Renal cortex interstitium (tissue), 11 donors: ENCODE measurements around the gene CHAF1A. TPM values are rescaled to one million over a fixed set of nuclear protein-coding genes. Genes with fewer than 3 reads are reported as not detected.

Source experiments
- DNase-seq, 11 donors: peaks; one replicate each; pipeline ENCODE4 v3.0.0-alpha.2; 2013; ENCODE audit warnings: low read depth in 9 of 11, low spot score in 4 of 11; ENCODE audit errors: extremely low read depth in 1 of 11
- polyA plus RNA-seq, 3 donors: library from polyadenylated mRNA; unstranded; fragments of 120-200 nt; gene quantifications; one replicate each; pipeline ENCODE4 v1.2.1, GENCODE V29; 2013; ENCODE audit not compliant: insufficient read length in 3 of 3

Gene CHAF1A
- polyA plus RNA-seq, 3 donors = 20.5 to 27.9 (median 24.2) TPM

GRCh38 chr19:4396949-4397783, 5.3 kb upstream of the CHAF1A start:
- DNase-seq = no peak

GRCh38 chr19:4399812-4400134, 2.7 kb upstream of the CHAF1A start:
- DNase-seq = no peak

GRCh38 chr19:4400135-4400936, 2.1 kb upstream of the CHAF1A start, which contains the start of gene SH3GL1:
Gene SH3GL1 (minus strand): TSS chr19:4400547. CDS start chr19:4400368, 179 bp downstream.
- DNase-seq = peak; percentile 72 to 92 (median 87)

GRCh38 chr19:4401769-4402170, 670 bp upstream of the CHAF1A start:
- no peak for DNase-seq

- DNase-seq = no peak
Observed at GRCh38 chr19:4403005-4403761, 743 bp downstream of the CHAF1A start.

GRCh38 chr19:4405977-4406376, 3.5 kb downstream of the CHAF1A start:
- no peak for DNase-seq

GRCh38 chr19:4406626-4407025, 4.2 kb downstream of the CHAF1A start:
- DNase-seq = no peak

GRCh38 chr19:4409123-4409933, 6.9 kb downstream of the CHAF1A start:
- no peak for DNase-seq

- DNase-seq = no peak
Observed at GRCh38 chr19:4413588-4413987, 11.1 kb downstream of the CHAF1A start.

- no peak for DNase-seq
Observed at GRCh38 chr19:4414144-4414799, 11.8 kb downstream of the CHAF1A start.

- no peak for DNase-seq
Observed at GRCh38 chr19:4414800-4415321, 12.4 kb downstream of the CHAF1A start.

- no peak for DNase-seq
Observed at GRCh38 chr19:4415352-4415751, 12.9 kb downstream of the CHAF1A start.

- no peak for DNase-seq
Observed at GRCh38 chr19:4416268-4416667, 13.8 kb downstream of the CHAF1A start.

GRCh38 chr19:4423416-4424126, 21.1 kb downstream of the CHAF1A start:
- DNase-seq = no peak

GRCh38 chr19:4425537-4425936, 23.1 kb downstream of the CHAF1A start:
- no peak for DNase-seq

- no peak for DNase-seq
Observed at GRCh38 chr19:4428326-4428975, 26.0 kb downstream of the CHAF1A start.

GRCh38 chr19:4429256-4429655, 26.8 kb downstream of the CHAF1A start:
- no peak for DNase-seq
